BJ (cell line): Measurements from ENCODE around the gene SLC35E3. TPM values are rescaled to one million over a fixed set of nuclear protein-coding genes. Genes with fewer than 3 reads are reported as not detected.

ENCODE experiments used
- CTCF ChIA-PET: fragments of 350-600 bp; formaldehyde crosslinking; extraction: SDS; loops from one replicate; lab custom pipeline; 2021; ENCODE audit warnings: antibody characterized with exemption, inconsistent platforms; lab: Yijun Ruan, JAX
- POLR2A ChIA-PET: fragments of 300-600 bp; sonication (Branson Sonifier 250); formaldehyde crosslinking; extraction: SDS; loops from one replicate; lab custom pipeline; 2021; ENCODE audit warnings: antibody characterized with exemption; lab: Charles Lee
- DNase-seq: peaks from one replicate; pipeline ENCODE4 v3.0.0-alpha.2; 2011; ENCODE audit warnings: low read depth
- H3K27me3 ChIP-seq: 2 replicates; pipeline ENCODE4 v1.6.0; 2011; ENCODE audit warnings: low read length; ENCODE audit not compliant: control insufficient read depth, insufficient read depth
- H3K36me3 ChIP-seq: 2 replicates; pipeline ENCODE4 v1.5.1; 2011; ENCODE audit warnings: low read length; ENCODE audit not compliant: control insufficient read depth, insufficient read depth
- H3K4me3 ChIP-seq: 2 replicates; pipeline ENCODE4 v1.5.1; 2011; ENCODE audit warnings: low read depth, mild to moderate bottlenecking, control low read depth, low read length
- CTCF ChIP-seq: IDR thresholded peaks from 2 replicates; pipeline ENCODE4 v1.5.1; 2011; ENCODE audit warnings: low read depth, mild to moderate bottlenecking, control low read depth, inconsistent platforms, low read length, moderate library complexity; ENCODE audit not compliant: insufficient read depth
- polyA plus RNA-seq: library from polyadenylated mRNA; depleted of rRNA; stranded (reverse); fragments of >200 nt; gene quantifications from 2 replicates; pipeline ENCODE4 v1.2.3, GENCODE V29; 2011

Gene SLC35E3
- polyA plus RNA-seq, 1 experiment, result 5.7 TPM

GRCh38 chr12:68768431-68768939, 22.5 kb downstream of the SLC35E3 start:
- ChIA-PET CTCF (interaction anchor here (0.6 to 1.2 kb wide), 2 partner anchors 24 to 37 kb away, joined by 3 read pairs; no protein-coding TSS in a partner anchor), POLR2A (no interaction called here)
- Histone ChIP-seq H3K27me3 (no peaks in the 10 kb centered on the region), H3K36me3 (no peaks in the 10 kb centered on the region), H3K4me3 (no peak overlapping the region)
- no peak for TF ChIP-seq CTCF
- no peak for DNase-seq

- H3K4me3 ChIP-seq, result no peak overlapping the region
- ChIA-PET CTCF (interaction anchor here (2.0 kb wide), 1 partner anchor 17 kb away, joined by 7 read pairs; no protein-coding TSS in a partner anchor), POLR2A (no interaction called here)
- H3K36me3 ChIP-seq, result no peaks in the 10 kb centered on the region
- no peaks in the 10 kb centered on the region for H3K27me3 ChIP-seq
- no peak for DNase-seq
- TF ChIP-seq CTCF, result no peak
Observed at GRCh38 chr12:68769941-68770340, 24.0 kb downstream of the SLC35E3 start.

GRCh38 chr12:68771223-68771925, 25.4 kb downstream of the SLC35E3 start:
- POLR2A ChIA-PET, result interaction anchor here (0.6 kb wide), 1 partner anchor 48 kb away, joined by 4 read pairs; no protein-coding TSS in a partner anchor
- CTCF ChIA-PET, result interaction anchor here (2.0 kb wide), 1 partner anchor 15 kb away, joined by 7 read pairs; no protein-coding TSS in a partner anchor
- Histone ChIP-seq H3K36me3 (no peaks in the 10 kb centered on the region), H3K4me3 (no peak overlapping the region), H3K27me3 (no peaks in the 10 kb centered on the region)
- TF ChIP-seq CTCF, result no peak
- DNase-seq, result no peak

GRCh38 chr12:68772714-68773113, 26.7 kb downstream of the SLC35E3 start:
- H3K4me3 ChIP-seq, result no peak overlapping the region
- H3K36me3 ChIP-seq, result no peaks in the 10 kb centered on the region
- H3K27me3 ChIP-seq, result no peaks in the 10 kb centered on the region
- DNase-seq, result no peak
- POLR2A ChIA-PET, result no interaction called here
- TF ChIP-seq CTCF, result no peak
- CTCF ChIA-PET, result interaction anchor here (1.3 kb wide), 1 partner anchor 10 kb away, joined by 3 read pairs; no protein-coding TSS in a partner anchor

- no peaks in the 10 kb centered on the region for H3K27me3 ChIP-seq
- CTCF ChIA-PET, result interaction anchor here (1.3 kb wide), 1 partner anchor 9 kb away, joined by 3 read pairs; no protein-coding TSS in a partner anchor
- no peak for TF ChIP-seq CTCF
- POLR2A ChIA-PET, result no interaction called here
- H3K4me3 ChIP-seq, result no peak overlapping the region
- H3K36me3 ChIP-seq, result no peaks in the 10 kb centered on the region
- DNase-seq, result no peak
Observed at GRCh38 chr12:68773582-68773981, 27.6 kb downstream of the SLC35E3 start.
